IMR-90 (cell line): Measurements from ENCODE around the gene GSTP1. TPM values are rescaled to one million over a fixed set of nuclear protein-coding genes. Genes with fewer than 3 reads are reported as not detected.
A peak's percentile ranks its signal among the peaks of the same experiment; 100 is the strongest.

Experiments used
- ATAC-seq: fragments of 200-7000 bp; cut with Tn5 transposase; 2 replicates; pipeline ENCODE4 v1.9.1; 2020; ENCODE audit warnings: low read depth, mild to moderate bottlenecking, moderate library complexity
- BruUV-seq: library from RNA; stranded (reverse); fragments of 400-500 nt; replicated peaks from 2 replicates; lab custom pipeline; 2021; lab: Mats Ljungman, UMichigan
- CTCF ChIA-PET: fragments of 300-600 bp; formaldehyde crosslinking; extraction: SDS; loops from one replicate; lab custom pipeline; 2021; ENCODE audit warnings: antibody characterized with exemption; lab: Yijun Ruan, JAX
- POLR2A ChIA-PET: fragments of 300-600 bp; sonication (Branson Sonifier 250); formaldehyde crosslinking; loops from one replicate; lab custom pipeline; 2022; ENCODE audit warnings: antibody characterized with exemption; ENCODE audit not compliant: unreplicated experiment; lab: Charles Lee
- DNase-seq: peaks from one replicate; pipeline ENCODE4 v3.0.0; 2013
- H2AFZ ChIP-seq: replicated peaks from 2 replicates; pipeline ENCODE3; 2013; ENCODE audit warnings: low read length, mild to moderate bottlenecking; ENCODE audit not compliant: poor library complexity
- H2AK5ac ChIP-seq: 2 replicates; pipeline ENCODE4 v1.6.1; 2013; ENCODE audit warnings: low read depth, low read length, inconsistent platforms
- H2AK9ac ChIP-seq: replicated peaks from 2 replicates; pipeline ENCODE3; 2013; ENCODE audit warnings: mild to moderate bottlenecking, low read depth, low read length, moderate library complexity; ENCODE audit not compliant: poor library complexity
- H2BK120ac ChIP-seq: 2 replicates; pipeline ENCODE4 v1.6.1; 2013; ENCODE audit warnings: low read depth, low read length, inconsistent platforms
- H2BK15ac ChIP-seq: 3 replicates; pipeline ENCODE4 v1.6.1; 2013; ENCODE audit warnings: low read depth, low read length, inconsistent platforms
- H2BK20ac ChIP-seq: 2 replicates; pipeline ENCODE4 v1.6.1; 2013; ENCODE audit warnings: low read depth, mild to moderate bottlenecking, inconsistent platforms, low read length, moderate library complexity
- H2BK5ac ChIP-seq: 2 replicates; pipeline ENCODE4 v1.6.1; 2013; ENCODE audit warnings: mild to moderate bottlenecking, low read depth, low read length, inconsistent platforms; ENCODE audit not compliant: poor library complexity, severe bottlenecking
- H3K14ac ChIP-seq: replicated peaks from 2 replicates; pipeline ENCODE4 v1.6.1; 2013; ENCODE audit warnings: low read depth, low read length, inconsistent platforms
- H3K18ac ChIP-seq: 2 replicates; pipeline ENCODE4 v1.6.1; 2013; ENCODE audit warnings: low read depth, low read length, control low read depth
- H3K23ac ChIP-seq: 2 replicates; pipeline ENCODE4 v1.6.1; 2013; ENCODE audit warnings: low read depth, low read length, inconsistent platforms
- H3K27ac ChIP-seq: 2 replicates; pipeline ENCODE4 v1.5.1; 2013; ENCODE audit warnings: mild to moderate bottlenecking, control low read depth, low read length; ENCODE audit not compliant: insufficient read depth
- H3K27me3 ChIP-seq: 2 replicates; pipeline ENCODE4 v1.6.1; 2013; ENCODE audit warnings: low read length; ENCODE audit not compliant: control insufficient read depth, insufficient read depth
- H3K36me3 ChIP-seq: 2 replicates; pipeline ENCODE4 v1.6.1; 2013; ENCODE audit warnings: low read length, mixed read lengths; ENCODE audit not compliant: control insufficient read depth, insufficient read depth
- H3K4ac ChIP-seq: 2 replicates; pipeline ENCODE4 v1.6.1; 2013; ENCODE audit warnings: low read depth, low read length, inconsistent platforms
- H3K4me1 ChIP-seq: 2 replicates; pipeline ENCODE4 v1.6.1; 2013; ENCODE audit warnings: low read length, mixed read lengths; ENCODE audit not compliant: control insufficient read depth, insufficient read depth
- H3K4me2 ChIP-seq: 2 replicates; pipeline ENCODE4 v1.6.1; 2013; ENCODE audit warnings: low read depth, mild to moderate bottlenecking, control low read depth, low read length, moderate library complexity
- H3K4me3 ChIP-seq: 2 replicates; pipeline ENCODE4 v1.5.1; 2013; ENCODE audit warnings: low read depth, mild to moderate bottlenecking, control low read depth, low read length, moderate library complexity; ENCODE audit not compliant: insufficient read depth
- H3K56ac ChIP-seq: 2 replicates; pipeline ENCODE4 v1.6.1; 2013; ENCODE audit warnings: low read length, inconsistent platforms; ENCODE audit not compliant: insufficient read depth; ENCODE audit errors: extremely low read depth
- H3K79me1 ChIP-seq, 2 experiments: 2 replicates each; pipeline ENCODE4 v1.6.1; 2013; ENCODE audit warnings: low read length in 2 of 2, inconsistent platforms in 1 of 2, low read depth in 1 of 2
- H3K9ac ChIP-seq: 2 replicates; pipeline ENCODE4 v1.6.1; 2013; ENCODE audit warnings: low read depth, low read length, control low read depth
- H3K9me1 ChIP-seq: 2 replicates; pipeline ENCODE4 v1.6.1; 2013; ENCODE audit warnings: low read length, inconsistent platforms; ENCODE audit not compliant: insufficient read depth
- H3K9me3 ChIP-seq: 2 replicates; pipeline ENCODE4 v1.6.1; 2013; ENCODE audit warnings: low read length; ENCODE audit not compliant: control insufficient read depth, insufficient read depth
- H4K20me1 ChIP-seq: 2 replicates; pipeline ENCODE4 v1.6.1; 2013; ENCODE audit warnings: low read length, inconsistent platforms; ENCODE audit not compliant: insufficient read depth
- H4K5ac ChIP-seq: 2 replicates; pipeline ENCODE4 v1.6.1; 2013; ENCODE audit warnings: mild to moderate bottlenecking, low read depth, low read length, control low read depth
- H4K8ac ChIP-seq, 2 experiments: 2 replicates each; pipeline ENCODE4 v1.6.1; 2013; ENCODE audit warnings: low read depth in 2 of 2, low read length in 2 of 2, control low read depth in 1 of 2, inconsistent platforms in 1 of 2
- H4K91ac ChIP-seq: 2 replicates; pipeline ENCODE4 v1.6.1; 2013; ENCODE audit warnings: low read depth, low read length, inconsistent platforms; ENCODE audit not compliant: insufficient read depth
- CTCF ChIP-seq: conservative IDR thresholded peaks from 2 replicates; pipeline ENCODE4 v1.5.1; 2012; ENCODE audit warnings: mild to moderate bottlenecking, low read depth, low read length, improper control_type of control experiment
- FOS ChIP-seq: fragments of 150-350 bp; IDR thresholded peaks from 2 replicates; pipeline ENCODE4 v1.6.1; 2016; ENCODE audit warnings: low read depth, low read length
- RAD21 ChIP-seq: IDR thresholded peaks from 2 replicates; pipeline ENCODE4 v1.6.1; 2012; ENCODE audit warnings: low read length, improper control_type of control experiment
- RFX5 ChIP-seq: IDR thresholded peaks from 2 replicates; pipeline ENCODE4 v1.8.0; 2012; ENCODE audit warnings: low read depth, mild to moderate bottlenecking, low read length, moderate library complexity
- SMC3 ChIP-seq: fragments of 150-350 bp; IDR thresholded peaks from 2 replicates; pipeline ENCODE4 v1.6.1; 2016; ENCODE audit warnings: low read depth, mild to moderate bottlenecking, antibody characterized with exemption, low read length, moderate library complexity
- WGBS, 2 experiments: methylation state at CpG; one replicate each; pipeline versions ENCODE4 v1.1.5 to v1.1.7; 2013; ENCODE audit warnings: missing lambda C conversion rate in 2 of 2; ENCODE audit not compliant: insufficient read length in 1 of 2; ENCODE audit errors: extremely low coverage in 2 of 2; 5-methylcytosine and 5-hydroxymethylcytosine counted together
- dilution Hi-C: fragments of 300-500 bp; cut with HindIII; formaldehyde crosslinking; loops from one replicate; pipeline ENCODE4 v1.14.3; 2018; ENCODE audit warnings: low sequenced_read_pairs; ENCODE audit not compliant: unreplicated experiment
- in situ Hi-C: fragments of 300-500 bp; cut with MboI; formaldehyde crosslinking; loops from 3 replicates; pipeline ENCODE4 v1.14.3; 2019; ENCODE audit warnings: low sequenced_read_pairs, inconsistent platforms, mixed read lengths
- intact Hi-C: fragments of 100-400 bp; cut with micrococcal nuclease; formaldehyde crosslinking; loops from 2 replicates; pipeline ENCODE4 v1.10.0; 2022
- polyA plus RNA-seq, 3 experiments: library from polyadenylated mRNA; depleted of rRNA; stranded (reverse); fragments of >200 nt; gene quantifications; 2 replicates each; pipeline ENCODE4 v1.2.3, GENCODE V29; 2012; ENCODE audit warnings: low replicate concordance in 1 of 3
- total RNA-seq: library from RNA; depleted of rRNA; stranded (reverse); fragments of >200 nt; gene quantifications from 2 replicates; pipeline ENCODE4 v1.2.3, GENCODE V29; 2012

The GSTP1 gene
- total and polyA plus RNA-seq, 2 of the 4 experiments (the other 2 are of a cell fraction), result 947 to 1,539 TPM

GRCh38 chr11:67613960-67614715 is 30.5 kb downstream of the GSTP1 start:
- intact Hi-C loops, result no loop called here
- Histone ChIP-seq H2BK120ac (no peak overlapping the region), H2AK9ac (peak overlapping the region; percentile 78), H4K8ac (peak overlapping the region in 1 of 2 experiments; percentile 75; a peak in 1 of 4 replicates), H2BK15ac (no peak overlapping the region), H3K14ac (no peak overlapping the region), H2AFZ (peak overlapping the region; percentile 85), H3K9me3 (no peaks in the 10 kb centered on the region), H2BK20ac (no peak overlapping the region), H4K20me1 (no peaks in the 10 kb centered on the region; the same call in 1 of the 2 replicates), H3K9me1 (no peaks in the 10 kb centered on the region), H3K4me3 (no peak overlapping the region), H3K9ac (no peak overlapping the region), H2BK5ac (no peak overlapping the region), H3K27me3 (peaks cover 20% of the 10 kb centered on the region), H3K56ac (no peak overlapping the region), H3K4me2 (no peak overlapping the region), H3K18ac (no peak overlapping the region), H3K23ac (no peak overlapping the region), H3K4me1 (no peaks in the 10 kb centered on the region), H3K36me3 (peaks cover 31% of the 10 kb centered on the region), H2AK5ac (0 out of 2 replicates have a peak overlapping the region, but pooled peaks have one; percentile 24), H3K79me1 (peaks cover under 1% of the 10 kb centered on the region in 2 experiments; a peak in 1 of 4 replicates), H4K91ac (no peak overlapping the region), H3K27ac (no peak overlapping the region), H3K4ac (no peak overlapping the region), H4K5ac (no peak overlapping the region)
- BruUV-seq, result no TSS peak
- TF ChIP-seq RFX5, result no peak
- TF ChIP-seq RAD21, result peak; percentile 31
- TF ChIP-seq SMC3, result no peak; the same call in 1 of the 2 replicates
- TF ChIP-seq CTCF, result peak; percentile 58
- no peak for TF ChIP-seq FOS
- dilution Hi-C loops, result no loop called here
- ChIA-PET POLR2A (no interaction called here), CTCF (interaction anchor here (0.6 to 1.5 kb wide), 4 partner anchors 12 to 50 kb away, joined by 4 to 6 read pairs (median 4); partner anchors contain the start of gene NUDT8)
- DNase-seq (peak; percentile 13), ATAC-seq (peak; percentile 75)
- in situ Hi-C loops, result no loop called here
- 34% methylated on average over 7 of the region's 23 CpGs; no CpG with 5 or more reads in 1 of the 2 experiments for WGBS, 2 experiments
